Mesodermal cell (in vitro differentiated cells): ENCODE data around the gene LYSMD3. TPM values are rescaled to one million over a fixed set of nuclear protein-coding genes. Genes with fewer than 3 reads are reported as not detected.
A peak's percentile ranks its signal among the peaks of the same experiment; 100 is the strongest.
"Not testable (repeated sequence)": the region's sequence is repeated elsewhere in the genome, so short reads cannot be mapped to it uniquely, and the experiment has no call there.

Experiments used
- H3K27ac ChIP-seq: 2 replicates; pipeline ENCODE4 v1.7.0; 2013; ENCODE audit warnings: mild to moderate bottlenecking, low read depth, low read length, moderate library complexity; ENCODE audit not compliant: severe bottlenecking
- H3K36me3 ChIP-seq: 2 replicates; pipeline ENCODE4 v1.7.1; 2013; ENCODE audit warnings: mild to moderate bottlenecking, low read length, moderate library complexity; ENCODE audit not compliant: control insufficient read depth, insufficient read depth
- H3K4me1 ChIP-seq: one replicate; pipeline ENCODE4 v1.7.1; 2013; ENCODE audit warnings: mild to moderate bottlenecking, low read length; ENCODE audit not compliant: insufficient read depth, control insufficient read depth, poor library complexity, severe bottlenecking
- H3K4me3 ChIP-seq: 2 replicates; pipeline ENCODE4 v1.7.0; 2013; ENCODE audit warnings: low read length, control low read depth, mild to moderate bottlenecking; ENCODE audit not compliant: insufficient read depth, poor library complexity, severe bottlenecking; ENCODE audit errors: extremely low read depth
- H3K9me3 ChIP-seq: 2 replicates; pipeline ENCODE4 v1.7.1; 2013; ENCODE audit warnings: mild to moderate bottlenecking, low read length, moderate library complexity; ENCODE audit not compliant: control insufficient read depth
- WGBS, 2 experiments: methylation state at CpG; one replicate each; pipeline ENCODE4 v1.1.5; 2013; ENCODE audit warnings: missing lambda C conversion rate in 2 of 2; ENCODE audit not compliant: insufficient coverage in 2 of 2; 5-methylcytosine and 5-hydroxymethylcytosine counted together
- polyA plus RNA-seq, 2 experiments: library from polyadenylated mRNA; stranded (reverse); fragments of 50-300 nt; gene quantifications; one replicate each; pipeline ENCODE4 v1.2.3, GENCODE V29; 2013

The LYSMD3 gene
- 17.7 TPM for polyA plus RNA-seq (2013, experiment 1 of 2)
- polyA plus RNA-seq (2013, experiment 2 of 2) = 19.0 TPM

- Histone ChIP-seq H3K36me3 (peaks cover 17% of the 10 kb centered on the region), H3K27ac (peak within 1 kb of the TSS; percentile 94), H3K4me3 (peak within 1 kb of the TSS; percentile 94), H3K9me3 (no peaks in the 10 kb centered on the region), H3K4me1 (peaks cover 4% of the 10 kb centered on the region)
- WGBS, 2 experiments = 0% methylated on average over 39 to 52 of the region's 64 CpGs
Measured at GRCh38 chr5:90529194-90529938, at the start of gene LYSMD3. TSS of gene LYSMD3 (minus strand) at chr5:90529584. CDS start at chr5:90525289, 4,295 bp downstream.

- not testable (repeated sequence) for H3K4me3 ChIP-seq, H3K4me1 ChIP-seq, H3K27ac ChIP-seq, H3K36me3 ChIP-seq, H3K9me3 ChIP-seq
- WGBS, 2 experiments = 100% methylated on average over 1 of the region's 3 CpGs
Measured at GRCh38 chr5:90576566-90576965, 47.2 kb upstream of the LYSMD3 start.

- H3K27ac ChIP-seq = no peak overlapping the region
- 95% methylated on average over 2 to 3 of the region's 5 CpGs for WGBS, 2 experiments
Measured at GRCh38 chr5:90575712-90576111, 46.3 kb upstream of the LYSMD3 start.

GRCh38 chr5:90571147-90571773 is 41.9 kb upstream of the LYSMD3 start:
- H3K9me3 ChIP-seq = peaks cover 3% of the 10 kb centered on the region
- WGBS, 2 experiments = no CpG with 5 or more reads among the region's 1 CpG
- H3K36me3 ChIP-seq = no peaks in the 10 kb centered on the region

More at GRCh38 chr5:90575712-90576111, 46.3 kb upstream of the LYSMD3 start:
- Histone ChIP-seq H3K9me3 (peaks cover 3% of the 10 kb centered on the region), H3K4me3 (no peak overlapping the region), H3K4me1 (no peaks in the 10 kb centered on the region), H3K36me3 (no peaks in the 10 kb centered on the region)

GRCh38 chr5:90570034-90570433 is 40.6 kb upstream of the LYSMD3 start:
- H3K9me3 ChIP-seq = peaks cover 3% of the 10 kb centered on the region
- no peaks in the 10 kb centered on the region for H3K4me1 ChIP-seq
- no CpG with 5 or more reads among the region's 2 CpGs for WGBS, 2 experiments
- no peaks in the 10 kb centered on the region for H3K36me3 ChIP-seq
- no peak overlapping the region for H3K4me3 ChIP-seq
- no peak overlapping the region for H3K27ac ChIP-seq

More at GRCh38 chr5:90571147-90571773, 41.9 kb upstream of the LYSMD3 start:
- H3K4me3 ChIP-seq = no peak overlapping the region
- no peak overlapping the region for H3K27ac ChIP-seq
- no peaks in the 10 kb centered on the region for H3K4me1 ChIP-seq

GRCh38 chr5:90569084-90569483 is 39.7 kb upstream of the LYSMD3 start:
- H3K9me3 ChIP-seq = peaks cover 3% of the 10 kb centered on the region
- H3K27ac ChIP-seq = no peak overlapping the region
- no peak overlapping the region for H3K4me3 ChIP-seq
- no peaks in the 10 kb centered on the region for H3K4me1 ChIP-seq
- WGBS, 2 experiments = no CpG with 5 or more reads among the region's 1 CpG
- no peaks in the 10 kb centered on the region for H3K36me3 ChIP-seq

- H3K9me3 ChIP-seq = no peaks in the 10 kb centered on the region
- no peaks in the 10 kb centered on the region for H3K4me1 ChIP-seq
- no peak overlapping the region for H3K4me3 ChIP-seq
- H3K27ac ChIP-seq = no peak overlapping the region
- 100% methylated on average over 1 of the region's 3 CpGs; no CpG with 5 or more reads in 1 of the 2 experiments for WGBS, 2 experiments
- H3K36me3 ChIP-seq = no peaks in the 10 kb centered on the region
Measured at GRCh38 chr5:90565491-90565890, 36.1 kb upstream of the LYSMD3 start.

- no peaks in the 10 kb centered on the region for H3K4me1 ChIP-seq
- WGBS, 2 experiments = 50% methylated on average over 1 of the region's 1 CpG; no CpG with 5 or more reads in 1 of the 2 experiments
- no peak overlapping the region for H3K4me3 ChIP-seq
- H3K27ac ChIP-seq = no peak overlapping the region
- no peaks in the 10 kb centered on the region for H3K9me3 ChIP-seq
- no peaks in the 10 kb centered on the region for H3K36me3 ChIP-seq
Measured at GRCh38 chr5:90563108-90563507, 33.7 kb upstream of the LYSMD3 start.

GRCh38 chr5:90562341-90562740 is 33.0 kb upstream of the LYSMD3 start:
- Histone ChIP-seq H3K27ac (no peak overlapping the region), H3K36me3 (no peaks in the 10 kb centered on the region), H3K9me3 (no peaks in the 10 kb centered on the region), H3K4me3 (no peak overlapping the region), H3K4me1 (no peaks in the 10 kb centered on the region)
- 38 to 83% methylated on average over 1 to 3 of the region's 5 CpGs for WGBS, 2 experiments

- WGBS, 2 experiments = no CpG with 5 or more reads among the region's 1 CpG
- no peaks in the 10 kb centered on the region for H3K4me1 ChIP-seq
- H3K4me3 ChIP-seq = no peak overlapping the region
- no peaks in the 10 kb centered on the region for H3K9me3 ChIP-seq
- H3K27ac ChIP-seq = no peak overlapping the region
- H3K36me3 ChIP-seq = no peaks in the 10 kb centered on the region
Measured at GRCh38 chr5:90561766-90562165, 32.4 kb upstream of the LYSMD3 start.

GRCh38 chr5:90560771-90561170 is 31.4 kb upstream of the LYSMD3 start:
- no peaks in the 10 kb centered on the region for H3K36me3 ChIP-seq
- no peak overlapping the region for H3K4me3 ChIP-seq
- WGBS, 2 experiments = no CpG with 5 or more reads among the region's 2 CpGs
- no peaks in the 10 kb centered on the region for H3K4me1 ChIP-seq
- H3K27ac ChIP-seq = no peak overlapping the region
- H3K9me3 ChIP-seq = no peaks in the 10 kb centered on the region
